GM12892 (cell line): ENCODE data around the gene SLC24A3.

Experiments used
- POLR2A ChIP-seq: IDR thresholded peaks from 2 replicates; pipeline ENCODE4 v1.6.1; 2011; ENCODE audit warnings: low read depth, low read length, control low read depth
- POLR2AphosphoS5 ChIP-seq: IDR thresholded peaks from 2 replicates; pipeline ENCODE4 v1.6.1; 2011; ENCODE audit warnings: low read depth, low read length, control low read depth

GRCh38 chr20:19269737-19270340, 57.4 kb downstream of the SLC24A3 start:
- no peak for TF ChIP-seq POLR2AphosphoS5
- no peak for TF ChIP-seq POLR2A
